Activated naive CD4-positive, alpha-beta T cell treated with anti-CD3 and anti-CD28 coated beads for 36 hours (primary cell): ENCODE results near the gene CHD3. TPM values are rescaled to one million over a fixed set of nuclear protein-coding genes. Genes with fewer than 3 reads are reported as not detected.

Experiments used
- CTCF ChIA-PET: fragments of 350-600 bp; sonication (Branson Sonifier 250); formaldehyde crosslinking; loops from one replicate; lab custom pipeline; 2021; ENCODE audit warnings: antibody characterized with exemption; lab: Charles Lee
- DNase-seq: peaks from one replicate; pipeline ENCODE4 v3.0.0-alpha.2; 2020
- H3K27ac Mint-ChIP-seq: one replicate; pipeline ENCODE4 v1.8.0; 2021; ENCODE audit warnings: mild to moderate bottlenecking, mixed read lengths
- H3K27me3 Mint-ChIP-seq: one replicate; pipeline ENCODE4 v1.8.0; 2021; ENCODE audit warnings: low read depth, mixed read lengths
- H3K36me3 Mint-ChIP-seq: one replicate; pipeline ENCODE4 v1.8.0; 2021; ENCODE audit warnings: low read depth, mixed read lengths
- H3K4me1 Mint-ChIP-seq: one replicate; pipeline ENCODE4 v1.8.0; 2021; ENCODE audit warnings: low read depth, mixed read lengths
- H3K4me3 Mint-ChIP-seq: one replicate; pipeline ENCODE4 v1.8.0; 2021; ENCODE audit warnings: mild to moderate bottlenecking, moderate library complexity, mixed read lengths
- H3K9me3 Mint-ChIP-seq: one replicate; pipeline ENCODE4 v1.8.0; 2021; ENCODE audit warnings: mixed read lengths
- intact Hi-C: fragments of 100-400 bp; cut with micrococcal nuclease; formaldehyde crosslinking; loops from one replicate; pipeline ENCODE4 v1.15.1; 2023
- total RNA-seq, 2 experiments: library from RNA; stranded (reverse); gene quantifications; one replicate each; pipeline ENCODE4 v1.2.3, GENCODE V29; 2021

CHD3 gene
- total RNA-seq, 2 experiments from 2014 or later: 180 to 185 TPM

GRCh38 chr17:7930841-7931631 is 42.4 kb downstream of the CHD3 start:
- Mint-ChIP-seq H3K27me3 (no peaks in the 10 kb centered on the region), H3K36me3 (peaks cover 16% of the 10 kb centered on the region), H3K4me3 (peak overlapping the region; percentile 91), H3K4me1 (peaks cover 38% of the 10 kb centered on the region), H3K9me3 (no peaks in the 10 kb centered on the region), H3K27ac (peak overlapping the region; percentile 87)
- DNase-seq: no peak
- CTCF ChIA-PET: interaction anchor here (0.9 to 3.8 kb wide), 3 partner anchors 9 to 66 kb away, joined by 4 to 38 read pairs (median 12); no protein-coding TSS in a partner anchor
- intact Hi-C loops: loop anchor here (5.0 kb wide), 3 partner anchors 316 to 454 kb away; partner anchors contain the start of genes CTC1, PFAS, RPL26 and ZBTB4

DNA sequence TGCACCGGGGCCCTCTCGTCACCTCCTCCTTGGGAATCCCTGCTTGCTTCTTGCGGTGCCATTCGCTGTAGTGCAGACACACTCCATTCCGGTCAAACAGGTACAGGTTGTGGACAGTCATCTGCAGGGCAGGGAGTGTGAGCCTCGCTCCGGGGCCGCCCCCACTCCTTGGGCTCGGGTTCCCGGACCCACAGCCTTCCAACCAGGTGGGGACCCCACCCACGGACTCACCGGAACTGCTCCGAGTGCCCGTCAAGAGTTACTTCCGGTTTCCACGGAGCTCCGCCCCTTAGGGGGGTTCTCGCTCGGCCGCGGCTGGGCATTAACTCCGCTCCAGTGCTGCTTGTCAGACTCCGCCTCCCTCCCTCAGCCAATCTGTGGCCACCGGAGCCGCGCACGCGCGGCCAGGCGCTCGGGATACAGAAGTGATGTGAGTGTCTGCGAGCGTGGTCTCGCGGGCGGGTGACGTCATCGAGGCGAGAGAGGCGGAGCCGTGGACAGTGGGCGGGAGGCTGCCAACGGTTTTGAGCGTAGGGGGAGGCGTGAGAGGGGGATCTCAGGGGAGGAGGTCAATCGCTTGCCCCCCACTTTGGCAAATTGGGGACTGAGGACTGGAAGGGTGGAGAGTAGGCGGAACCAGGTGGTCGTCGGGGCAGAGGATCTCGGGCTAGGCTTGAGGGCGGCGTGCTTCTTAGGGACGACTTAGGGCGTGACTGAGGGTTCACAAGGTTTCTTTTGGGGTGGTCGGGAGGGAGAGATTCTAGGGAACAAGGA is 43.3 kb downstream of the CHD3 start, which contains the start of the genes CNTROB and TRAPPC1:
Gene CNTROB (plus strand): TSS at position 498 of the 774 bp plus-strand sequence. CDS start 874 bp downstream, outside the sequence.
Gene TRAPPC1 (minus strand): TSS at position 238 of the 774 bp plus-strand sequence. CDS start 117 bp downstream, at position 121.
- H3K27me3 Mint-ChIP-seq: no peaks in the 10 kb centered on the region
- intact Hi-C loops: loop anchor here (1.0 to 5.0 kb wide), 12 partner anchors 10 to 455 kb away; partner anchors contain the start of genes CTC1, NAA38, PFAS and RPL26
- peak within 1 kb of the TSS; percentile 91 for H3K4me3 Mint-ChIP-seq
- H3K9me3 Mint-ChIP-seq: no peaks in the 10 kb centered on the region
- peak within 1 kb of the TSS; percentile 87 for H3K27ac Mint-ChIP-seq
- CTCF ChIA-PET: interaction anchor here (0.6 to 3.8 kb wide), 10 partner anchors 10 to 218 kb away, joined by 3 to 38 read pairs (median 5); no protein-coding TSS in a partner anchor
- peaks cover 38% of the 10 kb centered on the region for H3K4me1 Mint-ChIP-seq
- DNase-seq: peak; percentile 100
- peaks cover 24% of the 10 kb centered on the region for H3K36me3 Mint-ChIP-seq

- intact Hi-C loops: loop anchor here (1.0 to 5.0 kb wide), 12 partner anchors 10 to 455 kb away; partner anchors contain the start of genes CTC1, NAA38, PFAS and RPL26
- Mint-ChIP-seq H3K36me3 (peaks cover 26% of the 10 kb centered on the region), H3K4me1 (peaks cover 38% of the 10 kb centered on the region), H3K27ac (peak overlapping the region; percentile 87), H3K9me3 (no peaks in the 10 kb centered on the region), H3K4me3 (peak overlapping the region; percentile 91), H3K27me3 (no peaks in the 10 kb centered on the region)
- CTCF ChIA-PET: interaction anchor here (0.6 to 3.8 kb wide), 15 partner anchors 9 to 218 kb away, joined by 3 to 38 read pairs (median 4); no protein-coding TSS in a partner anchor
- peak; percentile 41 for DNase-seq
Observed at GRCh38 chr17:7932483-7932891, 43.9 kb downstream of the CHD3 start.

GRCh38 chr17:7932949-7933348 is 44.4 kb downstream of the CHD3 start:
- intact Hi-C loops: loop anchor here (1.0 to 5.0 kb wide), 12 partner anchors 11 to 456 kb away; partner anchors contain the start of genes CTC1, NAA38, PFAS and RPL26
- Mint-ChIP-seq H3K27me3 (no peaks in the 10 kb centered on the region), H3K27ac (peak overlapping the region; percentile 87), H3K4me1 (peaks cover 38% of the 10 kb centered on the region), H3K4me3 (peak overlapping the region; percentile 91), H3K36me3 (peaks cover 25% of the 10 kb centered on the region), H3K9me3 (no peaks in the 10 kb centered on the region)
- CTCF ChIA-PET: interaction anchor here (0.6 to 3.8 kb wide), 20 partner anchors 8 to 259 kb away, joined by 3 to 38 read pairs (median 3); partner anchors contain the start of genes KDM6B and NAA38
- DNase-seq: peak; percentile 43

GRCh38 chr17:7935859-7936258 is 47.3 kb downstream of the CHD3 start:
- Mint-ChIP-seq H3K9me3 (no peaks in the 10 kb centered on the region), H3K27ac (no peak overlapping the region), H3K27me3 (no peaks in the 10 kb centered on the region), H3K36me3 (peaks cover 39% of the 10 kb centered on the region), H3K4me1 (peaks cover 30% of the 10 kb centered on the region), H3K4me3 (no peak overlapping the region)
- CTCF ChIA-PET: interaction anchor here (1.1 to 1.9 kb wide), 5 partner anchors 20 to 229 kb away, joined by 3 to 6 read pairs (median 3); partner anchors contain the start of gene RNF227
- no peak for DNase-seq
- intact Hi-C loops: no loop called here

DNA sequence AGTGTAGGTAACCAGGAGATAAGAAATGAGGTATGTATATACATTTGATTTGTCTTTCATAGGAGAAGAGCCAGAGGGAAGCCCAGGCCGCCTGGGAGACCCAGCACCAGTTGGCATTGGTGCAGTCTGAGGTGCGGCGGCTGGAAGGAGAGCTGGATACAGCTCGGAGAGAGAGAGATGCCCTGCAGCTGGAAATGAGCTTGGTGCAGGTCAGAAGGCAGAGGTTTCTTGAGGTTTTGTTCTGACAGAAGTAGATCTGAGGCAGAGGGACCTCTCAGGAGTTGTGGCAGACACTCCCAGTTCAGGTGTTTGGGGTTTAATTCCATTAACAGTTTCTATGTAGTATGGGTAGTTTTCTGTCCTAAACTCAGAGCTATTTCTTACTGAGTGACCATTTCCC is 51.4 kb downstream of the CHD3 start:
- intact Hi-C loops: no loop called here
- Mint-ChIP-seq H3K9me3 (no peaks in the 10 kb centered on the region), H3K36me3 (peaks cover 53% of the 10 kb centered on the region), H3K4me3 (no peak overlapping the region), H3K4me1 (peaks cover 3% of the 10 kb centered on the region), H3K27me3 (no peaks in the 10 kb centered on the region), H3K27ac (no peak overlapping the region)
- CTCF ChIA-PET: interaction anchor here (0.6 to 0.7 kb wide), 2 partner anchors 34 to 253 kb away, joined by 3 read pairs; no protein-coding TSS in a partner anchor
- no peak for DNase-seq

GRCh38 chr17:7940743-7941142 is 52.2 kb downstream of the CHD3 start:
- no peak for DNase-seq
- peaks cover 52% of the 10 kb centered on the region for H3K36me3 Mint-ChIP-seq
- no peak overlapping the region for H3K4me3 Mint-ChIP-seq
- H3K27me3 Mint-ChIP-seq: no peaks in the 10 kb centered on the region
- H3K27ac Mint-ChIP-seq: no peak overlapping the region
- intact Hi-C loops: no loop called here
- H3K4me1 Mint-ChIP-seq: no peaks in the 10 kb centered on the region
- H3K9me3 Mint-ChIP-seq: no peaks in the 10 kb centered on the region
- CTCF ChIA-PET: interaction anchor here (0.7 to 2.0 kb wide), 4 partner anchors 8 to 254 kb away, joined by 3 to 6 read pairs (median 3); partner anchors contain the start of genes CNTROB and TRAPPC1

- Mint-ChIP-seq H3K4me3 (no peak overlapping the region), H3K36me3 (peaks cover 56% of the 10 kb centered on the region), H3K27me3 (no peaks in the 10 kb centered on the region), H3K27ac (no peak overlapping the region), H3K9me3 (no peaks in the 10 kb centered on the region), H3K4me1 (no peaks in the 10 kb centered on the region)
- CTCF ChIA-PET: interaction anchor here (1.0 kb wide), 1 partner anchor 9 kb away, joined by 3 read pairs; no protein-coding TSS in a partner anchor
- intact Hi-C loops: no loop called here
- no peak for DNase-seq
Observed at GRCh38 chr17:7943291-7943690, 54.7 kb downstream of the CHD3 start.

- Mint-ChIP-seq H3K27me3 (no peaks in the 10 kb centered on the region), H3K27ac (no peak overlapping the region), H3K4me3 (no peak overlapping the region), H3K4me1 (no peaks in the 10 kb centered on the region), H3K9me3 (no peaks in the 10 kb centered on the region), H3K36me3 (peaks cover 60% of the 10 kb centered on the region)
- intact Hi-C loops: no loop called here
- CTCF ChIA-PET: interaction anchor here (0.7 to 2.0 kb wide), 4 partner anchors 10 to 150 kb away, joined by 3 to 8 read pairs (median 3); no protein-coding TSS in a partner anchor
- no peak for DNase-seq
Observed at GRCh38 chr17:7944326-7944725, 55.7 kb downstream of the CHD3 start.

DNA sequence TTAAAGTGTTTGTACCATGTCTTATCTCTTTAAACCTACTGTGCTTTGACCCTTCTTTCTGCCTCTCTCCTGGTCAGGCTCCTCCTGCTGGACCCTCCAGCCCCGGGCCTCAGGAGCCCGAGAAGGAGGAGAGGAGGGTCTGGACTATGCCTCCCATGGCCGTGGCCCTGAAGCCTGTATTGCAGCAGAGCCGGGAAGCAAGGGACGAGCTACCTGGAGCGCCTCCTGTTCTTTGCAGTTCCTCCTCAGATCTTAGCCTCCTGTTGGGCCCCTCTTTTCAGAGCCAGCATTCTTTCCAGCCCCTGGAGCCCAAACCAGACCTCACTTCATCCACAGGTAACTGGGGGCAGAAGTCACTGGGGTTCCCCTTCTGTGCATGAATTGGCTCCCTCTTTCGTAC is 57.1 kb downstream of the CHD3 start:
- CTCF ChIA-PET: interaction anchor here (0.6 to 2.0 kb wide), 4 partner anchors 8 to 44 kb away, joined by 3 to 8 read pairs (median 6); no protein-coding TSS in a partner anchor
- Mint-ChIP-seq H3K27me3 (no peaks in the 10 kb centered on the region), H3K36me3 (peaks cover 58% of the 10 kb centered on the region)

GRCh38 chr17:7946441-7946840 is 57.9 kb downstream of the CHD3 start:
- Mint-ChIP-seq H3K4me1 (peaks cover 10% of the 10 kb centered on the region), H3K9me3 (no peaks in the 10 kb centered on the region), H3K27ac (no peak overlapping the region), H3K27me3 (no peaks in the 10 kb centered on the region), H3K36me3 (peaks cover 54% of the 10 kb centered on the region), H3K4me3 (no peak overlapping the region)
- intact Hi-C loops: no loop called here
- CTCF ChIA-PET: interaction anchor here (0.7 to 1.6 kb wide), 2 partner anchors 9 to 44 kb away, joined by 4 to 8 read pairs; no protein-coding TSS in a partner anchor
- DNase-seq: no peak

More for the DNA sequence above, 57.1 kb downstream of the CHD3 start:
- intact Hi-C loops: no loop called here
- Mint-ChIP-seq H3K4me3 (no peak overlapping the region), H3K4me1 (peaks cover 4% of the 10 kb centered on the region), H3K27ac (no peak overlapping the region), H3K9me3 (no peaks in the 10 kb centered on the region)
- DNase-seq: no peak
